ENCODE data around the gene TSC2. TPM values are rescaled to one million over a fixed set of nuclear protein-coding genes. Genes with fewer than 3 reads are reported as not detected.

TSC2 gene
- total and polyA plus RNA-seq, 2 of the 13 experiments (the other 11 are each of a cell fraction or from before 2014, with no cell fraction given), result 19.6 to 40.4 TPM

GRCh38 chr16:2009791-2010510, 37.8 kb upstream of the TSC2 start, which contains the start of gene ZNF598 (continued):
- TF ChIP-seq ZNF138 (CRISPR knock-in tag; IDR thresholded peaks at IDR 0.05; ENCODE audit: low read depth) (no peak), ZNF329 (CRISPR knock-in tag; IDR thresholded peaks at IDR 0.05; ENCODE audit: low read depth) (0 out of 2 replicates have a peak, but pooled peaks have one; percentile 41), ZNF609 (CRISPR knock-in tag; IDR thresholded peaks at IDR 0.05; ENCODE audit: borderline replicate concordance) (no peak), ZBTB44 (CRISPR knock-in tag; IDR thresholded peaks at IDR 0.05) (no peak), SRSF4 (IDR thresholded peaks at IDR 0.05; ENCODE audit: low read depth, low read length, poor library complexity, severe bottlenecking) (no peak), ZBTB34 (CRISPR knock-in tag; IDR thresholded peaks at IDR 0.05) (no peak), ONECUT2 (CRISPR knock-in tag; IDR thresholded peaks at IDR 0.05) (no peak), ZNF282 (IDR thresholded peaks at IDR 0.05; ENCODE audit: partially characterized antibody) (no peak), ZUFSP (CRISPR knock-in tag; IDR thresholded peaks at IDR 0.05; ENCODE audit: borderline replicate concordance) (no peak), ZNF382 (CRISPR knock-in tag; IDR thresholded peaks at IDR 0.05; ENCODE audit: borderline replicate concordance) (no peak), ZBTB7B (CRISPR knock-in tag; IDR thresholded peaks at IDR 0.05) (peak; percentile 23; the same call in 1 of the 2 replicates), PPARG (CRISPR knock-in tag; conservative IDR thresholded peaks at IDR 0.05) (peak; percentile 30; the same call in 1 of the 2 replicates), ZXDC (CRISPR knock-in tag; IDR thresholded peaks at IDR 0.05) (no peak), MXD1 (CRISPR knock-in tag; IDR thresholded peaks at IDR 0.05) (peak; percentile 90), POLR2AphosphoS5 (IDR thresholded peaks at IDR 0.05; ENCODE audit: low read depth, low read length) (peak; percentile 44)
